Muscle of leg (tissue), 11 donors: ENCODE results near the gene DKK2. TPM values are rescaled to one million over a fixed set of nuclear protein-coding genes. Genes with fewer than 3 reads are reported as not detected.

ENCODE experiments used
- DNase-seq: peaks from one replicate; pipeline ENCODE4 v3.0.0; 2013
- H3K27ac ChIP-seq: one replicate; pipeline ENCODE4 v1.5.1; 2013; ENCODE audit warnings: mild to moderate bottlenecking, low read length, control low read depth
- H3K27me3 ChIP-seq: one replicate; pipeline ENCODE4 v1.6.1; 2013; ENCODE audit warnings: low read length; ENCODE audit not compliant: control insufficient read depth, insufficient read depth
- H3K36me3 ChIP-seq: one replicate; pipeline ENCODE4 v1.6.1; 2013; ENCODE audit warnings: low read length; ENCODE audit not compliant: control insufficient read depth, insufficient read depth
- H3K4me1 ChIP-seq: one replicate; pipeline ENCODE4 v1.6.1; 2013; ENCODE audit warnings: low read length; ENCODE audit not compliant: control insufficient read depth, insufficient read depth
- H3K4me3 ChIP-seq: one replicate; pipeline ENCODE4 v1.5.1; 2013; ENCODE audit warnings: low read length, control low read depth
- H3K9me3 ChIP-seq: replicated peaks from 2 replicates; pipeline ENCODE4 v1.6.1; 2013; ENCODE audit warnings: low read depth, low read length; ENCODE audit not compliant: control insufficient read depth
- WGBS: methylation state at CpG from one replicate; pipeline ENCODE4 v1.1.5; 2013; ENCODE audit warnings: missing lambda C conversion rate; ENCODE audit not compliant: insufficient coverage; 5-methylcytosine and 5-hydroxymethylcytosine counted together
- polyA plus RNA-seq, 8 donors: library from polyadenylated mRNA; unstranded; fragments of 120-200 nt; gene quantifications; one replicate each; pipeline versions ENCODE4 v1.2.1 to v1.2.3, GENCODE V29; 2013; ENCODE audit warnings: inconsistent platforms in 1 of 8, low replicate concordance in 1 of 8; ENCODE audit not compliant: insufficient read length in 8 of 8, insufficient read depth in 1 of 8
- total RNA-seq: library from RNA; stranded (reverse); fragments of 120-200 nt; gene quantifications from one replicate; pipeline ENCODE4 v1.2.4, GENCODE V29; 2013

The DKK2 gene
- total and polyA plus RNA-seq, 9 donors = 12.1 to 48.5 (median 30.6) TPM

DNA sequence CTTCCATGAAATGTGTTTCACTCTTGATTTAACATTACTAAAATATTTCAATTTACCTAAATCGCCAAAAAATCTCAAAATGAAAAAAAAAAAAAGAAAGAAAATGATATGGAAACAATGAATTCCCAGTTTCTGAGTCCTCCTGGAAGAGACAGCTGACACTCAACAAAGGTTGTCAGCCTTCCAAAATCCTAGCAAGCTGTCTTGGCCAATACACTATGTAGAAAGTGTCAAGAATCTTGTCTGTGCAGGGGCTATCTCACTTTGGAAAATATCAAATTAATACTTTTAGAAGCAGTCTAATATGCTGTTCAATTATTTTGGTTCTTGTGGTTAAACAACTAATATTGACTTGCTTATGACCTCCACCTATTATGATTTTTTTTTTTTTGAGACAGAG is 8.7 kb downstream of the DKK2 start:
- no peaks in the 10 kb centered on the region for H3K9me3 ChIP-seq
- H3K27ac ChIP-seq = no peak overlapping the region
- peak; percentile 40 for DNase-seq
- no peaks in the 10 kb centered on the region for H3K4me1 ChIP-seq
- H3K27me3 ChIP-seq = no peaks in the 10 kb centered on the region
- H3K36me3 ChIP-seq = no peaks in the 10 kb centered on the region
- no CpG with 5 or more reads among the region's 1 CpG for WGBS
- H3K4me3 ChIP-seq = no peak overlapping the region

- Histone ChIP-seq H3K27ac (no peak overlapping the region), H3K4me1 (no peaks in the 10 kb centered on the region), H3K36me3 (no peaks in the 10 kb centered on the region), H3K4me3 (no peak overlapping the region), H3K9me3 (no peaks in the 10 kb centered on the region), H3K27me3 (no peaks in the 10 kb centered on the region)
- DNase-seq = no peak
- no CpG with 5 or more reads among the region's 3 CpGs for WGBS
Measured at GRCh38 chr4:107018344-107018735, 17.8 kb downstream of the DKK2 start.

GRCh38 chr4:107017443-107018343 is 18.4 kb downstream of the DKK2 start:
- DNase-seq = peak; percentile 55
- no peaks in the 10 kb centered on the region for H3K36me3 ChIP-seq
- peak overlapping the region; percentile 16 for H3K27ac ChIP-seq
- no peaks in the 10 kb centered on the region for H3K9me3 ChIP-seq
- no CpG with 5 or more reads among the region's 7 CpGs for WGBS
- H3K27me3 ChIP-seq = no peaks in the 10 kb centered on the region
- no peak overlapping the region for H3K4me3 ChIP-seq
- H3K4me1 ChIP-seq = no peaks in the 10 kb centered on the region

DNA sequence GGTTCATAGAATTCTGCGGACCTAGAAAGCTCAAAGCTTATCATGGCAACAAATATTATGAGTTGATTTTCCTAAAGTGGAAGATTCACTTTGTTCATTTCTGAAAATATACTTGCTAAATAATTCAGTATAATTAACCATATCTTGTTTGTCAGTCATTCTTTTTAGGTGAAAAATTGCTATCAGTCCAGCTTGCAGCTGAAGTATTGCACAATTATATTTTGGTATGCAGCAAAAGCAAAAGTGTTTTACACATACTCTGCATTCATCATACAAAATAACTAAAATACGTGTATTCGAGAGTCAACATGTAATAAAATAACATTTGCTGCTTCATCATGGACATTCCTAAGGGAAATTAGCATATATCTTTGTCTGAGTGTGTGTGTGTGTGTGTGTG is 24.8 kb downstream of the DKK2 start:
- DNase-seq = no peak
- no peaks in the 10 kb centered on the region for H3K4me1 ChIP-seq
- no peaks in the 10 kb centered on the region for H3K27me3 ChIP-seq
- no peaks in the 10 kb centered on the region for H3K9me3 ChIP-seq
- H3K4me3 ChIP-seq = no peak overlapping the region
- WGBS = no CpG with 5 or more reads among the region's 3 CpGs
- H3K27ac ChIP-seq = no peak overlapping the region
- no peaks in the 10 kb centered on the region for H3K36me3 ChIP-seq

DNA sequence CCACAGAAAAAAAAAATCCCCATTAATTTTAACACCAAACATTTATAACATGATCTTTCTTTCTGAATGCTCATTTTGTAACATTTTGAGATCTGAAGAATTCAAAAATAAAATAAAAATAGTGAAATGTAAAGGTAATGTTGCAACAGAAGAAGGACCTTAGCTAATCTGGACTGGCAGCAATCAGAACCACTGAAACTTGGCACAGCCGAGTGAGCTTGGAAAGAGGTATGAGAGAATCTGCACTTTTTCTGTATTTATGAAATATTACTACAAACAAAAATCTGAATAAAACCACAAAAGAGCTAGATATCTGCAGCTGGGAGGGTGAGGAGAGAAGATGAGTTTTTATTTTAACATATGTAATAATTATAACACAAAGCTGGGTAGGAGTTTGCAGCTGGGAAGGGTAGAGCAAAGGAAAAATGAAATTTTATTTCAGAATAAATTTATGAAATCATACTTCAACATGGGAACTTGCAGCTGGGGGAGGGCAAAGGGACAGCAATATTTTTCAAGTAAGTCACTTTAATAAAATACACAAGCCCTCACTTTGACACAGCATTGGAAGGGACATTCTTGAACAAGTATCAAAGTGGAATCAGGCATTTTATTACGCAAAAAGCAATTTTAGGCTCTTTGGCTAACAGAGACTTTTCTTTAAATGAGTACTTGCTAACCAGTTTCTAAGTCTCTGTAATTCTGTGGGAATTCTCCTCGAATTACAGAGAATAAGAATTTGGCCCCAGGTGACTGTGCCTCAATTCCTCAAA is 26.7 kb downstream of the DKK2 start:
- WGBS = no CpG with 5 or more reads among the region's 3 CpGs
- Histone ChIP-seq H3K27ac (no peak overlapping the region), H3K4me3 (no peak overlapping the region), H3K36me3 (no peaks in the 10 kb centered on the region), H3K9me3 (no peaks in the 10 kb centered on the region), H3K4me1 (no peaks in the 10 kb centered on the region), H3K27me3 (no peaks in the 10 kb centered on the region)
- peak; percentile 60 for DNase-seq

- no peaks in the 10 kb centered on the region for H3K9me3 ChIP-seq
- no CpG with 5 or more reads among the region's 2 CpGs for WGBS
- H3K27me3 ChIP-seq = no peaks in the 10 kb centered on the region
- H3K36me3 ChIP-seq = no peaks in the 10 kb centered on the region
- no peak for DNase-seq
- H3K4me3 ChIP-seq = no peak overlapping the region
- H3K27ac ChIP-seq = no peak overlapping the region
- H3K4me1 ChIP-seq = no peaks in the 10 kb centered on the region
Measured at GRCh38 chr4:107008115-107008514, 28.0 kb downstream of the DKK2 start.

DNA sequence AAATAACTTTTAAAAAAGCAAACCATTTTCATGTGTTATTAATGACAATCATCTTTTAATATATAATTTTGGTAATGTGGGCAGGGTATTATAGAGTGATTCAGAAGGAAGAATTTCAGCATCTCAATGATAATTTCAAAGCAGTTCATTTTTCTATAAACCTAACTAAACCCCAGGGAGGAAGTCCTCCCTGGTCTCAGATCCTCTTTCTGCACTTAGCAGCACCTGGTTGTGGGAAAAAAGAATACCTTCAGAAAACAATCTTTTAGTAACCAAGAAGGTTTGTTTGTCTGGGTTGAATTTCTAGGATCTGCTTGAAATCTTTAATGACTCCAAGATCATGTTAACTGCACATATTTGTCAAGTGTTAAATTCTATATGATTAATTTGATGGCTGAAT is 29.9 kb downstream of the DKK2 start:
- DNase-seq = no peak

GRCh38 chr4:106996490-106996889 is 39.6 kb downstream of the DKK2 start:
- H3K4me3 ChIP-seq = no peak overlapping the region
- DNase-seq = peak; percentile 78
- no CpG with 5 or more reads among the region's 2 CpGs for WGBS
- H3K4me1 ChIP-seq = no peaks in the 10 kb centered on the region
- H3K36me3 ChIP-seq = no peaks in the 10 kb centered on the region
- no peaks in the 10 kb centered on the region for H3K27me3 ChIP-seq
- no peak overlapping the region for H3K27ac ChIP-seq
- H3K9me3 ChIP-seq = no peaks in the 10 kb centered on the region

More for the DNA sequence above, 29.9 kb downstream of the DKK2 start:
- Histone ChIP-seq H3K4me1 (no peaks in the 10 kb centered on the region), H3K4me3 (no peak overlapping the region), H3K27me3 (no peaks in the 10 kb centered on the region), H3K9me3 (no peaks in the 10 kb centered on the region), H3K27ac (no peak overlapping the region), H3K36me3 (no peaks in the 10 kb centered on the region)

GRCh38 chr4:106993827-106994226 is 42.3 kb downstream of the DKK2 start:
- Histone ChIP-seq H3K27ac (no peak overlapping the region), H3K9me3 (no peaks in the 10 kb centered on the region), H3K27me3 (no peaks in the 10 kb centered on the region), H3K4me3 (no peak overlapping the region), H3K4me1 (no peaks in the 10 kb centered on the region), H3K36me3 (no peaks in the 10 kb centered on the region)
- 82% methylated on average over 3 of the region's 4 CpGs for WGBS
- DNase-seq = peak; percentile 54

GRCh38 chr4:106987311-106987710 is 48.8 kb downstream of the DKK2 start:
- Histone ChIP-seq H3K36me3 (no peaks in the 10 kb centered on the region), H3K27me3 (no peaks in the 10 kb centered on the region), H3K9me3 (no peaks in the 10 kb centered on the region), H3K4me1 (no peaks in the 10 kb centered on the region), H3K27ac (no peak overlapping the region), H3K4me3 (no peak overlapping the region)
- no peak for DNase-seq
- WGBS = 100% methylated on average over 2 of the region's 2 CpGs
